Retinal pigment epithelial cell (primary cell): Measurements from ENCODE around the gene CEP41.
A peak's percentile ranks its signal among the peaks of the same experiment; 100 is the strongest.
"Not testable (repeated sequence)": the region's sequence is repeated elsewhere in the genome, so short reads cannot be mapped to it uniquely, and the experiment has no call there.

ENCODE experiments used
- DNase-seq: peaks from one replicate; pipeline ENCODE4 v3.0.0-alpha.2; 2010; ENCODE audit warnings: low read depth
- H3K4me3 ChIP-seq: 2 replicates; pipeline ENCODE4 v1.5.1; 2011; ENCODE audit warnings: mild to moderate bottlenecking, low read length, control low read depth, moderate library complexity
- CTCF ChIP-seq: conservative IDR thresholded peaks from 2 replicates; pipeline ENCODE4 v1.5.1; 2011; ENCODE audit warnings: low read depth, low read length, control low read depth, inconsistent platforms

The CEP41 gene

GRCh38 chr7:130381468-130382312 lies 59.1 kb downstream of the CEP41 start:
- DNase-seq: no peak

GRCh38 chr7:130380861-130381455 lies 59.9 kb downstream of the CEP41 start:
- H3K4me3 ChIP-seq: no peak overlapping the region
- DNase-seq: no peak
- TF ChIP-seq CTCF: no peak

More at GRCh38 chr7:130381468-130382312, 59.1 kb downstream of the CEP41 start:
- no peak overlapping the region for H3K4me3 ChIP-seq
- peak; percentile 15 for TF ChIP-seq CTCF

GRCh38 chr7:130379921-130380860 lies 60.6 kb downstream of the CEP41 start, which contains the start of gene CPA1:
Gene CPA1 (plus strand): TSS chr7:130380494. CDS start chr7:130380521, 27 bp downstream.
- H3K4me3 ChIP-seq: no peak within 1 kb of the TSS
- TF ChIP-seq CTCF: no peak
- DNase-seq: no peak

- H3K4me3 ChIP-seq: no peak overlapping the region
- no peak for DNase-seq
- no peak for TF ChIP-seq CTCF
Observed at GRCh38 chr7:130379532-130379920, 61.3 kb downstream of the CEP41 start.

GRCh38 chr7:130379019-130379418 lies 61.8 kb downstream of the CEP41 start:
- TF ChIP-seq CTCF: no peak
- DNase-seq: no peak
- H3K4me3 ChIP-seq: no peak overlapping the region

- H3K4me3 ChIP-seq: no peak overlapping the region
- DNase-seq: no peak
- no peak for TF ChIP-seq CTCF
Observed at GRCh38 chr7:130377178-130377577, 63.6 kb downstream of the CEP41 start.

GRCh38 chr7:130376461-130376860 lies 64.4 kb downstream of the CEP41 start:
- DNase-seq, H3K4me3 ChIP-seq: not testable (repeated sequence)
